ENCODE measurements around the gene DEFB119.
"Not testable (repeated sequence)": the region's sequence is repeated elsewhere in the genome, so short reads cannot be mapped to it uniquely, and the experiment has no call there.

DNA sequence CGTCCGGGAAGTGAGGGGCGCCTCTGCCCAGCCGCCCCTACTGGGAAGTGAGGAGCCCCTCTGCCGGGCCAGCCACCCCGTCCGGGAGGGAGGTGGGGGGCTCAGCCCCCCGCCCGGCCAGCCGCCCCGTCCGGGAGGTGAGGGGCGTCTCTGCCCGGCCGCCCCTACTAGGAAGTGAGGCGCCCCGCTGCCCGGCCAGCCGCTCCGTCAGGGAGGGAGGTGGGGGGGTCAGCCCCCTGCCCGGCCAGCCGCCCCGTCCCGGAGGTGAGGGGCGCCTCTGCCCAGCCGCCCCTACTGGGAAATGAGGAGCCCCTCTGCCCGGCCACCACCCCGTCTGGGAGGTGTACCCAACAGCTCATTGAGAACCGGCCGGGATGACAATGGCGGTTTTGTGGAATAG lies 37.2 kb upstream of the DEFB119 start:
- TF ChIP-seq, protein P1, sequence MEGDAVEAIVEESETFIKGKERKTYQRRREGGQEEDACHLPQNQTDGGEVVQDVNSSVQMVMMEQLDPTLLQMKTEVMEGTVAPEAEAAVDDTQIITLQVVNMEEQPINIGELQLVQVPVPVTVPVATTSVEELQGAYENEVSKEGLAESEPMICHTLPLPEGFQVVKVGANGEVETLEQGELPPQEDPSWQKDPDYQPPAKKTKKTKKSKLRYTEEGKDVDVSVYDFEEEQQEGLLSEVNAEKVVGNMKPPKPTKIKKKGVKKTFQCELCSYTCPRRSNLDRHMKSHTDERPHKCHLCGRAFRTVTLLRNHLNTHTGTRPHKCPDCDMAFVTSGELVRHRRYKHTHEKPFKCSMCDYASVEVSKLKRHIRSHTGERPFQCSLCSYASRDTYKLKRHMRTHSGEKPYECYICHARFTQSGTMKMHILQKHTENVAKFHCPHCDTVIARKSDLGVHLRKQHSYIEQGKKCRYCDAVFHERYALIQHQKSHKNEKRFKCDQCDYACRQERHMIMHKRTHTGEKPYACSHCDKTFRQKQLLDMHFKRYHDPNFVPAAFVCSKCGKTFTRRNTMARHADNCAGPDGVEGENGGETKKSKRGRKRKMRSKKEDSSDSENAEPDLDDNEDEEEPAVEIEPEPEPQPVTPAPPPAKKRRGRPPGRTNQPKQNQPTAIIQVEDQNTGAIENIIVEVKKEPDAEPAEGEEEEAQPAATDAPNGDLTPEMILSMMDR (conservative IDR thresholded peaks at IDR 0.05 in 1 of 2, IDR thresholded peaks at IDR 0.05 in 1 of 2; ENCODE audit: low read depth in 1 of 2, low read length in 2 of 2), result not testable (repeated sequence)
- not testable (repeated sequence) for TF ChIP-seq EZH2 (IDR thresholded peaks at IDR 0.05; ENCODE audit: low read length, missing control alignments)

Data from fibroblast of lung (primary cell).